T-helper 17 cell (primary cell): ENCODE results near the gene FBXW9. TPM values are rescaled to one million over a fixed set of nuclear protein-coding genes. Genes with fewer than 3 reads are reported as not detected.
A peak's percentile ranks its signal among the peaks of the same experiment; 100 is the strongest.
"Not testable (repeated sequence)": the region's sequence is repeated elsewhere in the genome, so short reads cannot be mapped to it uniquely, and the experiment has no call there.

Experiments used
- ATAC-seq: fragments of 150-1000 bp; cut with Tn5 transposase; 2 replicates; pipeline ENCODE4 v1.10.0; 2021; ENCODE audit warnings: mild to moderate bottlenecking, moderate library complexity
- DNase-seq, 3 donors: peaks; one replicate each; pipeline versions ENCODE4 v3.0.0 to v3.0.0-alpha.2; 2020 to 2021
- H3K9me3 ChIP-seq: one replicate; pipeline ENCODE4 v1.7.0; 2013; ENCODE audit warnings: low read length, mild to moderate bottlenecking; ENCODE audit not compliant: control insufficient read depth, poor library complexity, severe bottlenecking
- H3K27ac Mint-ChIP-seq: one replicate; pipeline ENCODE4 v1.8.0; 2022; ENCODE audit warnings: mild to moderate bottlenecking, moderate library complexity, mixed read lengths
- H3K27me3 Mint-ChIP-seq: one replicate; pipeline ENCODE4 v1.8.0; 2022; ENCODE audit warnings: mixed read lengths
- H3K36me3 Mint-ChIP-seq: one replicate; pipeline ENCODE4 v1.8.0; 2022; ENCODE audit warnings: low read depth, mixed read lengths
- H3K4me1 Mint-ChIP-seq: one replicate; pipeline ENCODE4 v1.8.0; 2022; ENCODE audit warnings: mild to moderate bottlenecking, mixed read lengths
- H3K4me3 Mint-ChIP-seq: one replicate; pipeline ENCODE4 v1.8.0; 2022; ENCODE audit warnings: mild to moderate bottlenecking, moderate library complexity, mixed read lengths
- total RNA-seq, 4 donors: library from RNA in 2 of 4; stranded (reverse) in 2 of 4; gene quantifications; one replicate each; pipeline ENCODE4 v1.2.3 and lab custom pipeline; 2022 to 2026

Gene FBXW9
- total RNA-seq, 2 donors from 2014 or later: 2.9 to 3.5 TPM

DNA sequence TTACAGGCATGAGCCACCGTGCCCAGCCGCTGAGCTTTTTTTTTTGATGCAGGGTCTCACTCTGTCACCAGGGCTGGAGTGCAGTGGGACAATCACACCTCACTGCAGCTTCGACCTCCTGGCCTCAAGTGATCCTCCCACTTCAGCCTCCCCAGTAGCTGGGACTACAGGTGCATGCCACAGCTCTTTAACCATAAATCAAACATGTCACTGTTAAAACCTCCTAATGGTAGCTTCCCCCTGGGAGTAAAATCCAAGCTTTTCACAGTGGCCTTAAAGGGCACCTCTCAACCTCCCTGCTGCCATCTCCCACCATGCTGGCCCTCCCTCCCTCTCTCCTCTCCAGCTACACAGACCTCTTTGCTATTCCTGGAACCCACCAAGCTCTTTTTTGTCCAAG lies 10.6 kb downstream of the FBXW9 start:
- DNase-seq (no peak), ATAC-seq (no peak)
- Mint-ChIP-seq H3K27me3 (no peaks in the 10 kb centered on the region), H3K36me3 (peaks cover 4% of the 10 kb centered on the region), H3K4me3 (no peak overlapping the region), H3K4me1 (peaks cover 11% of the 10 kb centered on the region), H3K27ac (no peak overlapping the region)
- no peaks in the 10 kb centered on the region for H3K9me3 ChIP-seq

DNA sequence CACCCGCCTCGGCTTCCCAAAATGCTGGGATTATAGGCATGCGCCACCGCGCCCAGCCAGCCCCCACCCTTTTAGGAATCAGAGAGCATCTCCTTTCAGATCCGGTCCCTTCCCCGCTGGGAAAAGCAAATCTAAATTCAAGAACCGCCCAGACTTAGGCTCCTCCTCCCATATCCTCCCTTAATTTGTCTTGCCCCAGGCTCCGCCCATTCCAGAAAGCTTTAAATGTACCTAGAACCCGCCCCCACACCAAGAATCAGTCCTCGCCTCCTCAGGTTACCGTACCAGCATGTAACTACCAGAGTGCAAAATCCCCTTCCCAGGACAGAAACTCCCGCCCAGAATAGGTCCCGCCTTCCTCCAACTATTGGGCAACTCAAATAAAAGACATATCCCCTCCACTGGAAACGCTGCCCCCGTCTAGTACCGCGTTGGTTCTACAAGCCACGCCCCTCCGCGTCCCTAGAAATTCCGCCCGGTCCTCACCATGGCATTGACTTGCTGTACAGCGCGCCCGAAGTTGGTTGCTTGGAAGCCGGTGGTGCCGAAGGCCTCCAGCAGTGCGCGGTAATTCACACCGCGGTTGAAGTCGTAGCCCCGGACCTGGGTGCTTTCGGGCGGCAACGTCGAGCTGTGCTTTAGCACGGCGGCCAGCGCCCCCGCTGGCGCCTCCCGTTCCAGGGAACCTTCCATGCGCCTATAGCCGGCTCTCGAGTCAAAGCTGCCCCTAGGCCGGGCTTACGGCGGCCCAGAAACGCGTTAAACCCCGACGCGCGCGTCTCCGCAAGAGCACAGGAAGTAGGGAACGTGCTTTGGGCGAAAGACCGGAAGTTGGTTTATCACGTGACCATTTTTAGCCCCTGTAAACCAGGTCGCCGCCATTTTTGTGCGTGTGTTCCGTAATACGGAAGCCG lies 15.1 kb downstream of the FBXW9 start, which contains the start of gene DHPS:
Gene DHPS (minus strand): TSS at position 807 of the 914 bp plus-strand sequence. CDS start 114 bp downstream, at position 693.
- ATAC-seq (peak; percentile 83), DNase-seq (peak; percentile 72 to 82 (median 76))
- no peaks in the 10 kb centered on the region for H3K9me3 ChIP-seq
- Mint-ChIP-seq H3K4me3 (peak within 1 kb of the TSS; percentile 98), H3K4me1 (peaks cover 15% of the 10 kb centered on the region), H3K27me3 (no peaks in the 10 kb centered on the region), H3K36me3 (peaks cover 5% of the 10 kb centered on the region), H3K27ac (peak within 1 kb of the TSS; percentile 99)

DNA sequence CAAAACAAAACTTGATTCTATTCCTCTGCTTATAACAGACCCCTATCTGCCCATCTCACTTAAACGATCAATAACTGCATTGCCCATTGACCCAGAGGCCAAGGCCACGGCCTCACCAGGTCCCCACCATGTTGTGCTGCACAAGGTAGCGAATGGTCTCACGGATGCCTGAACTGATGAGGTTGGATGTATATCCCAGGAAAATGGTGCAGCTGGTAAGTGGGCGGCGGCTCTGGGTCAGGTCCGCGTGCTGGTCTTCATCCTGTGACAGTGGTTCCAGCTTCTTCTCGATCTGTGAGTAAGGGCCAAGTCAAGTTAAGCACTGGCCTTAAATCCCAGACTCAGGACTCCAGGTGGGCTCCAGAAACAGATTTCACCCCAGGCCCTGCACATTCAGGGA lies 16.4 kb downstream of the FBXW9 start:
- H3K36me3 Mint-ChIP-seq: peaks cover 7% of the 10 kb centered on the region
- H3K27me3 Mint-ChIP-seq: no peaks in the 10 kb centered on the region
- ATAC-seq: no peak
- H3K9me3 ChIP-seq: no peaks in the 10 kb centered on the region
- DNase-seq: no peak
- H3K4me3 Mint-ChIP-seq: no peak overlapping the region
- no peak overlapping the region for H3K27ac Mint-ChIP-seq
- peaks cover 14% of the 10 kb centered on the region for H3K4me1 Mint-ChIP-seq

DNA sequence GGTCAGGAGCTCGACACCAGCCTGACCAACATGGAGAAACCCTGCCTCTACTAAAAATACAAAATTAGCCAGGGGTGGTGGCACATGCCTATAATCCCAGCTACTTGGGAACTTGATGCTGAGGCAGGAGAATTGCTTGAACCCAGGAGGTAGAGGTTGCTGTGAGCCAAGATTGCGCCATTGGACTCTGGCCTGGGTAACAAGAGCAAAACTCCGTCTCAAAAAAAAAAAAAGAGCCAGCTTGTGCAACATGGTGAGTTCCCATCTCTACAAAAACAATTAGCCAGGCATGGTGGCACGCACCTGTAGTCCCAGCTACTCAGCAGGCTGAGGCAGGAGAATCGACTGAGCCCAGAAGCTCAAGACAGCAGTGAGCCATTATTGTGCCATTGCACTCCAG lies 18.4 kb downstream of the FBXW9 start:
- H3K27ac Mint-ChIP-seq, H3K36me3 Mint-ChIP-seq: not testable (repeated sequence)
- H3K4me1 Mint-ChIP-seq: peaks cover 18% of the 10 kb centered on the region

DNA sequence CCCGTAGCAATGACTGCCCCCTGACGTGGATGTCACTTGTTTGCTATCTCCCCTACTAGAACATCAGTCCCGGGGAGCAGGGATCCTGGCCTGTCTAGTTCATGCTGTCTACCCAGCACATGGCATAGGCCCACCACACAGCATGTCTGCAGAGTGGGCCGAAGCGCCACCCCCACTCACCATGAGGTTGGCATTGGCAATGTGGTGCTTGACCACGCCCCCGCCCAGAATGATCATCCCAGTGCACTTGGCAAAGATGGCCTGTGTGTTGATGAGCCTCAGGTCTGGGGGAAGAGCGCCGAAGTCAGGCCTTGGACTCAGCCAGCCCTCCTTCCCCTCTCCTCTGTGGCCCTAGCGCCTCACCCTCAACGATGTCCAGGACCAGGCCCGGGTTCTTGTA lies 19.5 kb downstream of the FBXW9 start:
- peak overlapping the region; percentile 88 for H3K27ac Mint-ChIP-seq
- H3K27me3 Mint-ChIP-seq: no peaks in the 10 kb centered on the region
- H3K4me3 Mint-ChIP-seq: no peak overlapping the region
- H3K9me3 ChIP-seq: no peaks in the 10 kb centered on the region
- ATAC-seq (no peak), DNase-seq (no peak)
- H3K36me3 Mint-ChIP-seq: peaks cover 9% of the 10 kb centered on the region
- peaks cover 23% of the 10 kb centered on the region for H3K4me1 Mint-ChIP-seq

More for the DNA sequence above, 18.4 kb downstream of the FBXW9 start:
- DNase-seq, H3K4me3 Mint-ChIP-seq, H3K27me3 Mint-ChIP-seq, H3K9me3 ChIP-seq, ATAC-seq: not testable (repeated sequence)

DNA sequence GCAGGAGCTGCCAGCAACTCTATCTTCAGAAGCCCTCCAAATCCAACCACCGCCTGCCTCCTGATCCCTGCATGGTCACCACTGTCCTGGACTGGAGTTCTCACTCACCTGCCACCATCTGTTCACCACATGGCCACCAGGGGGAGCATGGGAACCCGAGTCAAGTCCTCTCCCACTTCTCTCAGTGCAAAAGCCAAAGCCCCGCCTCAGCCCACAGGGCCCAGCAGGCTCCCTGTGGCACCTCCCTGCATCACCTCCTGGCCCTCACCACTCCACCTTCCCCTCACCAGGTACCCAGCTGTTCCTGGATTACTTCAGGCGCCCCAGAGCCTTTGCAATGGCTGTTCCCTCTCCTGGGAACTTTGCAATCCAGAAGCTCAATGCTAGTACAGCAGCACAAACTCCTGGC lies 20.0 kb downstream of the FBXW9 start:
- H3K27me3 Mint-ChIP-seq: no peaks in the 10 kb centered on the region
- H3K36me3 Mint-ChIP-seq: peaks cover 10% of the 10 kb centered on the region
- H3K9me3 ChIP-seq: no peaks in the 10 kb centered on the region
- peak overlapping the region; percentile 88 for H3K27ac Mint-ChIP-seq
- peak; percentile 35 for ATAC-seq
- H3K4me1 Mint-ChIP-seq: peaks cover 25% of the 10 kb centered on the region
- peak; percentile 62 to 79 (median 64) for DNase-seq
- H3K4me3 Mint-ChIP-seq: peak overlapping the region; percentile 39

DNA sequence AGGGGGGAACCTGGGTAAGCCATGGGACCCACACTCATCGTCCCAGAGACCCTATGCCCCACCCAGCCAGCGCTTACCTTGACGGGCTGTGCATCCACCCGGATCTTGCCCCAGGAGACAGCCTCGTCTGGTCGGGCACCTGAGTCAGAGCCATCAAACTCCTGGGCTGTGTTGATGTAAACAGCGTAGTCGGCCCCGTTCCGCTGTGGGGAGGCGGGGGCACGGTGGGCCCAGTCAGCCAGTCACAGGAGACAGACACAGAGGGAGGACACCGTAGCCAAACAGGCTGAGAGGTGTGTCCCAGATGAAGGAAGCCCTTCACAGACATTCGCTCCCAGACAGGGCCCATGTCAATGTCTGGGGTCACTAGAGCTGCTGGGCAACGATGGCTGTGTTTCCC lies 20.5 kb downstream of the FBXW9 start:
- Mint-ChIP-seq H3K4me1 (peaks cover 20% of the 10 kb centered on the region), H3K36me3 (peaks cover 7% of the 10 kb centered on the region), H3K27ac (peak overlapping the region; percentile 88), H3K27me3 (no peaks in the 10 kb centered on the region), H3K4me3 (peak overlapping the region; percentile 39)
- H3K9me3 ChIP-seq: no peaks in the 10 kb centered on the region
- no peak for ATAC-seq
- no peak for DNase-seq

DNA sequence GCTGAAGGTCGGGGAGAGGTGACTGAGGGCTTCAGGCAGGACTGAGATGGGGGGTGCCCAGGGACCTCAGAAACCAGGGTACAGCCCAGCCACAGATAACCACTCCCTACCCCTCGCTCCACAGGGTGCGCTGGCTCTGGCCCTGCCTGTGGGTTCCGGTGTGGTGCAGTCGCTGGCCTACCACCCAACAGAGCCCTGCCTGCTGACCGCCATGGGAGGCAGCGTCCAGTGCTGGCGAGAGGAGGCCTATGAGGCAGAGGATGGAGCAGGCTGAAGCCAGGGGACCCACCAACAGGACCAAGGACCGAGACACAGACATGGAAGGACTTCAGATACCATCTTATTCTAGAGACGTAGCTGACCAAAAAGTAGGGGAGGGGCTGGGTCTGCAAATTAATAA lies 21.0 kb downstream of the FBXW9 start:
- H3K4me1 Mint-ChIP-seq: peaks cover 19% of the 10 kb centered on the region
- no peaks in the 10 kb centered on the region for H3K27me3 Mint-ChIP-seq
- peaks cover 6% of the 10 kb centered on the region for H3K36me3 Mint-ChIP-seq
- H3K9me3 ChIP-seq: no peaks in the 10 kb centered on the region
- DNase-seq (no peak), ATAC-seq (no peak)
- peak overlapping the region; percentile 6 for H3K27ac Mint-ChIP-seq
- no peak overlapping the region for H3K4me3 Mint-ChIP-seq

DNA sequence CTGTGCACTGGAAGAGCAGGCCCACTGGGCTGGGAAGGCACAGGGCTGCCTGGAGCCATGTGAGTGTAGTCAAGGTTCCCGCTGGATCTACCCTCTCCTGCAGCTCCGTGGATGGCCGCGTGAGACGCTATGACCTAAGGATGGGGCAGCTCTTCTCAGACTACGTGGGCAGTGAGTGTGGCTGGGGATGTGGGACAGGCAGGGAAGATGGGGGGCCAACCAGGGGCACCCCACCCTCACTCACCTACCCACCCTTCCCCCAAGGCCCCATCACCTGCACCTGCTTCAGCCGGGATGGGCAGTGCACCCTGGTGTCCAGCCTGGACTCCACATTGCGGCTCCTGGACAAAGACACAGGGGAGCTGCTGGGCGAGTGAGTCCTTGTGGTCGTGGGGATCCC lies 23.7 kb downstream of the FBXW9 start:
- Mint-ChIP-seq H3K27me3 (no peaks in the 10 kb centered on the region), H3K4me1 (peaks cover 31% of the 10 kb centered on the region), H3K27ac (no peak overlapping the region), H3K36me3 (peaks cover 8% of the 10 kb centered on the region), H3K4me3 (no peak overlapping the region)
- no peaks in the 10 kb centered on the region for H3K9me3 ChIP-seq
- DNase-seq: no peak
- no peak for ATAC-seq

DNA sequence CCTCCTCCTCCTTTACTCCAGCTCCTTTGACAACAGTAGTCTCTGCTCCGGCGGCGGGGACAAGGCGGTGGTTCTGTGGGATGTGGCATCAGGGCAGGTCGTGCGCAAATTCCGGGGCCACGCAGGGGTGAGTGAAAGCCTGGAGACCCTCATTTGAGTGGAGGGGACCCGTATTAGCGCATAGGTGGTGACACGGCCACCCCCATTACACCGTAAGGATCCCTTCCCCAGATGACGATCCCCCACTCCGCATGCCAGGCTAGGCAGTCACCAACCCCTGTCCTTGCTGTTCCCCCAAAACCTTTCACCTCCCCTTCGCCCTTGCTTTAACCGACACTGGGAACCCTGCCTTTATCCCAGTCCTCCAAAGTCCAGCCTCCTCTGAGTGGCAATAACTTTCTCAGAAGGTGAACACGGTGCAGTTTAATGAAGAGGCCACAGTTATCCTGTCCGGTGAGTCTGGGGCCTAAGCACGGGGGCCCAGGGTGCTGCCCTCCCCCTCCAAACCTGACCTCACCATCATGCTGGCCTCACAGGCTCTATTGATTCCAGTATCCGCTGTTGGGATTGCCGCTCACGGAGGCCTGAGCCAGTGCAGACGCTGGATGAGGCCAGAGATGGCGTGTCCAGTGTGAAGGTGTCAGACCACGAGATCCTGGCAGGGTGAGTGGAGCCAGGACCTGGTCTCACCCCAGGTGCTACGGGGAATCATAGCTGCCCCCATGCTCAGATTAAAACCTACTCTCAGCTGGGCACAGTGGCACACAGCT lies 26.1 kb downstream of the FBXW9 start:
- H3K4me3 Mint-ChIP-seq: peak overlapping the region; percentile 96
- DNase-seq (no peak), ATAC-seq (no peak)
- H3K9me3 ChIP-seq: no peaks in the 10 kb centered on the region
- peak overlapping the region; percentile 99 for H3K27ac Mint-ChIP-seq
- no peaks in the 10 kb centered on the region for H3K27me3 Mint-ChIP-seq
- peaks cover 5% of the 10 kb centered on the region for H3K36me3 Mint-ChIP-seq
- peaks cover 40% of the 10 kb centered on the region for H3K4me1 Mint-ChIP-seq

DNA sequence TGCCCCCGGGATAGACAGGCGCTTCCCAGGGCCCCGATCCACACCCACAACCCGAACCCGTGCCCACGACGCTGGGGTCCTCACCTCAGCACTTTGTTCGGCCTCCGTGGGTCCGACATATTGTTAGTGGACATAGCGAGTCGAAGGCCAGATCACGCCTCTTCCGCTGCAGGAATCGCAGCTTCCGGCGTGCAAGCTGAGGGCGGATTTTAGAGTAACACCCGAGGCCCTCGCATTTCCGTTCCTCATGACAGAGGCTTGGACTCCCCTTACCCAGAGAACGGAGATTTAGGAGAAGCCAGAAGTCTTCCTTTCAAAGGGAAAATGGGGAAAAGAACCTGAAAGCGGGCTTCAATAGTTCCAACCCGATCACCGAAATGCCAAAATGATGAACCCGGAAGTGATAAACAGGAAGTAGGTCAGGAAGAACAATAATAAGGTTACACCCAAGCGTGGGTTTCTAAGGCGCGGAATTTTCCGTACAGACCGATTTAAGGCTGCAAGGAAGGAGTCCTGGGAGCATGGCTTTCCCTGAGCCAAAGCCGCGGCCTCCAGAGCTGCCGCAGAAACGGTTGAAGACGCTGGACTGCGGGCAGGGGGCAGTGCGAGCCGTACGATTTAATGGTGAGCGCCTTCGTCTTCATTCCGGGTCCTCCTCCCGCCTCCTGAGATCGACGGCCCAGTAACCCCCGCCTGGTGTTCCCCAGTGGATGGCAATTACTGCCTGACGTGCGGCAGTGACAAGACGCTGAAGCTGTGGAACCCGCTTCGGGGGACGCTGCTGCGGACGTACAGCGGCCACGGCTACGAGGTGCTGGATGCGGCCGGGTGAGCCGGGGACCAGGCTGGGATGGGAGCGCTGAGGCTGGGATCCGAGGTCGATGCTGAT lies 26.9 kb downstream of the FBXW9 start:
- no peaks in the 10 kb centered on the region for H3K27me3 Mint-ChIP-seq
- no peaks in the 10 kb centered on the region for H3K9me3 ChIP-seq
- H3K36me3 Mint-ChIP-seq: peaks cover 5% of the 10 kb centered on the region
- H3K27ac Mint-ChIP-seq: peak overlapping the region; percentile 99
- peak; percentile 56 to 63 (median 58) for DNase-seq
- peaks cover 47% of the 10 kb centered on the region for H3K4me1 Mint-ChIP-seq
- peak; percentile 44 for ATAC-seq
- H3K4me3 Mint-ChIP-seq: peak overlapping the region; percentile 96

DNA sequence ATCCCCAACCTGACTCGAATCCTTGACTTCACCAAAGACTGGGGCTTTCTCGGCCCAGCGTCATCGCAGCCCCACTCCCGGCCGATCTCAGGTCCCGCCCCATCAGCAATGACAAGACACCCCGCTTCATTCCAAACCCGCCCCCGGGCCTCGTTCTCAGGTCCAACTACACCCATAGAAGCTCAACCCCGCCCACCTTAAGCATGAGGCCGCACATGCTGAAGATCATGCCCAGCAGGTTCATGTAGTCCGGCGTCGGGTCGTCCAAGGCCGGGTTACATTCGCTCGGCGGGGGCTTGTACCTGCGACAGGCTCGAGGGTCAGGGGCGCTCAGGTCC lies 27.5 kb downstream of the FBXW9 start:
- Mint-ChIP-seq H3K36me3 (peaks cover 5% of the 10 kb centered on the region), H3K4me3 (peak overlapping the region; percentile 96), H3K27me3 (no peaks in the 10 kb centered on the region), H3K27ac (peak overlapping the region; percentile 99), H3K4me1 (peaks cover 46% of the 10 kb centered on the region)
- no peaks in the 10 kb centered on the region for H3K9me3 ChIP-seq
- ATAC-seq (peak; percentile 63), DNase-seq (peak; percentile 63 to 73 (median 67))
